ENCODE data around the gene TP53BP1. TPM values are rescaled to one million over a fixed set of nuclear protein-coding genes. Genes with fewer than 3 reads are reported as not detected.
A peak's percentile ranks its signal among the peaks of the same experiment; 100 is the strongest.

TP53BP1 gene
- total RNA-seq, 1 experiment from 2014 or later: 44.6 TPM

DNA sequence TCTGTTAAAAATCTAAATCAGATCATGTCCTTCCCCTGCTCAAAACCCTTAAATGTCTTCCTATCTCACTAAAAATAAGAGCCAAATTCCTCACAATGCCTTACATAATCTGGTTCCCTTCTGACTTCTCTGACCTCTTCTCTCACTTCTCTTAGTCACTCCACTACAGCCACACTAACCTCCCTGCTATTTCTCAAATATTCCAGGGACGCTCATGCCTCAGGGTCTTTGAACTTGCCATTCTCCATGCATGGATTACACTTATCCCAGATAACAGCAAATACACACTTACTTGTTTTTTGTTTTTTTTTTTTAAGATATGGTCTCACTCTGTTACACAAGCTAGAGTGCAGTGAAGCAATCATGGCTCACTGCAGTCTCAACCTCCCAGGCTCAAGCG lies 8.5 kb downstream of the TP53BP1 start:
- H3K27ac ChIP-seq: no peak overlapping the region
- no peak for DNase-seq
- H3K4me3 ChIP-seq: no peak overlapping the region
- H3K27me3 ChIP-seq: no peaks in the 10 kb centered on the region
- H3K4me1 ChIP-seq: no peaks in the 10 kb centered on the region
- peaks cover 44% of the 10 kb centered on the region for H3K36me3 ChIP-seq
- no peaks in the 10 kb centered on the region for H3K9me3 ChIP-seq (replicated peaks)

DNA sequence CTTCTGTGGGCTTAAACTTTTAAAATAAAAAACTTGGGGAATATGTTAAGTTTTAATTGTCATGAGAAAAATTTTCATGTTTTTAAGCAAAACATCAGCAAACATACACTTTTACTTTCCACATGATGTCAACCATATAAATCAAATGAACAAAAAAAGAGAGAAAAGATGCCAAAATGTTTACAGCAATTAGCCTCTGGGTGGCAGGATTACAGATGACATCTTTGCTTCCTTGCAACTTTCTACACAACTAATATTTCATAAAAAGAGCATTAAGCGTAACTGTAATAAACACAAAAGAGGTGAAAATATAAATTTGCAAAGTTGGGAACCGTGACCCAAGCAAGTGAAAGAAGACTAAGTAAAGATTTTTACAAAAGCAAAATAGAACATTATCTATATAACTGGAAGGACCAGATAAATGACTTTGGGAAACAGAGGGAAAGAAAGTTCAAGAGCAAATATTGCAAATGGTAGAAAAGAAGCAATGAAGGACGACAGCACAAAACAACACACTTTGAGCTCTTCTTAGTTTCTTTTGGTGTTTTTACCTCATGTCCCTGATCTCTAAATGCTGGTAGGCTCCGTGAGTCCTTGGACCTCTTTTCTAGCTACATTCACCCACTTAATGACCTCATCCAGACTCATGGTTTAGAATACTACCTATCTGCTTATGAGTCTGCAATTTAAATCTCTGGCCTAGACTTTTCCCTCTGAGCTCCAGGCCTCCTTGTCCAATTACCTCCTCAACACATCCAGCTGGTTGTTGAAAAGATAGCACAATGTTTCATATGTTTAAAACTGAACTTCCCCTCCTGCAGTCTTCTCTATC lies 9.4 kb downstream of the TP53BP1 start:
- peaks cover 53% of the 10 kb centered on the region for H3K36me3 ChIP-seq

DNA sequence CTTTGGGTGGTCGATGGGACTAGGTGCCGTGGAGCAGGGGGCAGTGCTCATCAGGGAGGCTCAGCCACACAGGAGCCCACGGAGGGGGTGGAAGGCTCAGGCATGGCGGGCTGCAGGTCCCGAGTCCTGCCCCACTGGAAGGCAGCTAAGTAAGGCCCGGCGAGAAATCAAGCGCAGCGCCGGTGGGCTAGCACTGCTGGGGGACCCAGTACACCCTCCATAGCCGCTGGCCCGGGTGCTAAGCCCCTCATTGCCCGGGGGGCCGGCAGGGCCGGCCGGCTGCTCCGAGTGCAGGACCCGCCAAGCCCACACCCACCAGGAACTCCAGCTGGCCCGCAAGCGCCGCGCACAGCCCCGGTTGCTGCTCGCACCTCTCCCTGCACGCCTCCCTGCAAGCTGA lies 19.1 kb downstream of the TP53BP1 start:
- Histone ChIP-seq H3K27ac (no peak overlapping the region), H3K9me3 (replicated peaks) (no peaks in the 10 kb centered on the region), H3K4me3 (no peak overlapping the region), H3K4me1 (no peaks in the 10 kb centered on the region), H3K36me3 (peaks cover 77% of the 10 kb centered on the region), H3K27me3 (no peaks in the 10 kb centered on the region)
- DNase-seq: no peak

More for the DNA sequence above, 9.4 kb downstream of the TP53BP1 start:
- Histone ChIP-seq H3K9me3 (replicated peaks) (no peaks in the 10 kb centered on the region), H3K4me1 (no peaks in the 10 kb centered on the region), H3K27me3 (no peaks in the 10 kb centered on the region), H3K4me3 (no peak overlapping the region), H3K27ac (no peak overlapping the region)
- peak in 1 of 2 experiments; percentile 13 for DNase-seq

DNA sequence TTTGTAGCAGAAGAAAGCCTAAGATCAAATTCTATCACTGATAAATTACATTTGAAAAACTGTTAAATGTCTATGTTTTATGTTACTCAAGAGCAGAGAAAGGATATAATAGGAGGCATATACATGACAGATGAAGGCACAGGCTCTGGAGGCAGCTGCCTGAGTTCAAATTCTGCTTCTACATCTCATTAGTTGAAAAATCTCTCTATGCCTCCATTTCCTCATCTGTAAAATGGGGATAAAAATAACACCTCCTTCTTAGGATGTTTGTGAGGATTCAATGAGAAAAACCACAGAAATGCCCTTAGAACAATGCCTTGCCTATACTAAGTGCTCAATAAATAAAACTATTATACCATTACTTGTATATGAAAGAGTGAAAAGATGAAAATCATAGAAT lies 21.0 kb downstream of the TP53BP1 start:
- Histone ChIP-seq H3K36me3 (peaks cover 69% of the 10 kb centered on the region), H3K4me1 (no peaks in the 10 kb centered on the region), H3K27ac (no peak overlapping the region), H3K4me3 (no peak overlapping the region), H3K27me3 (no peaks in the 10 kb centered on the region), H3K9me3 (replicated peaks) (no peaks in the 10 kb centered on the region)
- DNase-seq: no peak

DNA sequence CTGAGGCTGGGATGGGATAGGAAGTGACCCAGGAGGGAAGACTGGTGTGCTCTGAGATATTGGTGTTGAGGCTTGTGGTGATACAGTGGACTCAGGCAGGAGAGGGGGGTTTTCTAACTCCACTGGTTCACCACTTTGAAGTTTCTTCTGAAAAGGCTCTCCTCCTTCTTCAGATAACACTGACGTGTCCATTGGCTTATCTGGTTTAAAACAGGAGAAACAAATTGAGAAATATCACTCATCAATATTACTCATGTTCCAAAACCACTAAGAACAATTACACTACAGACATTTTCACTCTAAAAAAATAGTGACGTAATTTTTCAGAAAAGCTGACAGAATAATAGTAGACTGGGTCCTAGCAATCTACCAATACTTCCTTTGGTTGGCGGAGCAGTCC lies 23.1 kb downstream of the TP53BP1 start:
- Histone ChIP-seq H3K27ac (no peak overlapping the region), H3K36me3 (peaks cover 50% of the 10 kb centered on the region)
- DNase-seq: no peak

DNA sequence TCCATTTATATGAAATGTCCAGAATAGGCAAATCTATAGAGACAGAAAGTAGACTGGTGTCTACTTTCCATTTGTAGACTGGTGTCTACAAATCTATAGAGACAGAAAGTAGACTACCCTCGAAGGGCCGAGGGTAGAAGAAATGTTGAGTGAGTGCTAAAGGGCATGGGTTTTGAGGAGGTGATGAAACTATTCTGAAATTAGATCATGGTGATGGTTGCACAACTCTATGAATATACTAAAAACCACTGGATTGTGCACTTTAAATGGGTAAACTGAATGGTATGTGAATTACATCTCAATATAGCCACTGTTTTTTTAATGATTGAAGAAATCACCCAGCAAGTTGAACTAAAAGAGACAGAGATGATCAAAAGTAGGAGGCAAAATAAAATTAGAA lies 27.9 kb downstream of the TP53BP1 start:
- no peak overlapping the region for H3K27ac ChIP-seq
- no peaks in the 10 kb centered on the region for H3K27me3 ChIP-seq
- H3K4me3 ChIP-seq: no peak overlapping the region
- no peaks in the 10 kb centered on the region for H3K9me3 ChIP-seq (replicated peaks)
- H3K36me3 ChIP-seq: peaks cover 32% of the 10 kb centered on the region
- no peaks in the 10 kb centered on the region for H3K4me1 ChIP-seq
- no peak for DNase-seq

More for the DNA sequence above, 23.1 kb downstream of the TP53BP1 start:
- no peaks in the 10 kb centered on the region for H3K27me3 ChIP-seq
- H3K4me1 ChIP-seq: no peaks in the 10 kb centered on the region
- no peak overlapping the region for H3K4me3 ChIP-seq
- no peaks in the 10 kb centered on the region for H3K9me3 ChIP-seq (replicated peaks)

DNA sequence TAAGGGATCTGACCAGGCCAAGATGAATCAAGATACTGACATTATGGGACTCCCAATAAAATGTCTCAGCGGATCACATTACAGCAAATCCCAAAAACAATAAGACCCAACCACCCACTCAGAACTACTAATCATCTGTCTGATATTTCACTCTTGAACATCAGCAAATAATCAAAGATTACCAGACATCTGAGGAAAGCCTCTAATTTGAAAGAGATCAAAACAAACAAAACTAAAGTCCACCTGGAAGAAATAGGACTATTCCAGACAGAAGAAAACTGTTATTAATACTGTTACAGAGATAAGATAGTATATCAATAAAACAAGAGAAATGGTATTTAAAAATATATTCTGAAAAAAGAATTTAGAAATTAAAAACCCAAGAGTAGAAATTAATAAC lies 29.0 kb downstream of the TP53BP1 start:
- Histone ChIP-seq H3K4me1 (no peaks in the 10 kb centered on the region), H3K9me3 (replicated peaks) (no peaks in the 10 kb centered on the region), H3K27me3 (no peaks in the 10 kb centered on the region), H3K36me3 (peaks cover 23% of the 10 kb centered on the region), H3K4me3 (no peak overlapping the region), H3K27ac (no peak overlapping the region)
- no peak for DNase-seq

DNA sequence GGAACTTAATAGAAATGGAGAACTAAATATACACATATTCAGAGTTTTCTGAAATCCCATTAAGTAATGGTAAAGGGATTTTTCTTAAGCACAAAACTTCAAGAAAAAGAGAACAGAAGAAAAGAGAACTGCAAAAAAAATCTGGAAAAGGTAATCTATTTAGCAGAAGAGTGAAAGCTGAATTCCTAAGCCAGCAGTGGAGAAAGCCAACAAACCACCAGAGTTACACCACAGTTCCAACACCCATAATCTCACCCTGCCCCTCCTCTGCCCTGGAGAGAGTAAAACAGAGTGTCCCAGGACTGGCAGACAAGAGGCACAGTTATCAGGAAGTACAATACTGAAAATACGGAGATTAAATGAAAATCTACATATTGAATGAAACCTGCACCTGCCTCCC lies 29.4 kb downstream of the TP53BP1 start:
- Histone ChIP-seq H3K4me3 (no peak overlapping the region), H3K36me3 (peaks cover 20% of the 10 kb centered on the region), H3K27me3 (no peaks in the 10 kb centered on the region), H3K9me3 (replicated peaks) (no peaks in the 10 kb centered on the region), H3K4me1 (no peaks in the 10 kb centered on the region), H3K27ac (no peak overlapping the region)
- no peak for DNase-seq

DNA sequence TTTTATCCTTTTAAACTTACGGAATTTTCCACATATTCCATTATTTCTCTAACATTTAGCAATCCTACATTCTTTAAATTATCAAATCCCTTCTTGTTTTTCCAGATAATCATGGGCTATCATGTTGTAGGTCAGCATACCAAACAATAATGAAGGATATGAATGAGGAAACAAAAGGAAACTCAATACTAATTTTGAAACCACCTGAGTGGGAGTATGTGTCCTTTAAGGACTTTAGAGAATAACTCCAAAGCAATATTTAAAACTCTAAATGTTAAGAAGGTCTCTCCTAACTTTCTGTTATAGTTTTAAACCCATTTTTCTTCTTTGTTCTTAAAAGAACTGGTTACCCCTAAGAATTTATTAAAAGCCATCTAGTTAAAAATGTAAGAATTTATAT lies 43.0 kb downstream of the TP53BP1 start:
- no peak overlapping the region for H3K27ac ChIP-seq
- no peaks in the 10 kb centered on the region for H3K9me3 ChIP-seq (replicated peaks)
- H3K27me3 ChIP-seq: no peaks in the 10 kb centered on the region
- no peak for DNase-seq
- no peak overlapping the region for H3K4me3 ChIP-seq
- H3K36me3 ChIP-seq: peaks cover 38% of the 10 kb centered on the region
- H3K4me1 ChIP-seq: no peaks in the 10 kb centered on the region

DNA sequence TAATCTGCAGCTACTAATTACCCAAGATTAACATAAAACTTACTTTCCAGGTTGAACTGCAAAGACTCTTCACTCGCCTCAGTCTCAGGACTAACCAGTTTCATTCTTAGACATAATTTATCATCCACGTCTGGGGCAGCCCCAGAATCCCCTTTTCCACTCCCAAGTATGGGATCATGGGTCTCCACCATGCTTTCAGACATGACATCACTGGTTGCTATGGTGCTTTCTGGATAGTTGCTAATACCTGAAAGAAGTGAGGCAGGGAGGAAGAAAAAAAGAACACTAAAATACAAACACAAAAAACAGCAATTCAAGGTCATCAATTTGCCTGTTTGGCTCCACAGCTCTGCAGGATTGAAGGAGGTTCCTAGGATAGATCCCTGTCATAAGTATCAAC lies 46.6 kb downstream of the TP53BP1 start:
- H3K9me3 ChIP-seq (replicated peaks): no peaks in the 10 kb centered on the region
- no peak overlapping the region for H3K27ac ChIP-seq
- no peaks in the 10 kb centered on the region for H3K4me1 ChIP-seq
- H3K27me3 ChIP-seq: no peaks in the 10 kb centered on the region
- DNase-seq: no peak
- H3K4me3 ChIP-seq: no peak overlapping the region
- H3K36me3 ChIP-seq: peaks cover 25% of the 10 kb centered on the region

DNA sequence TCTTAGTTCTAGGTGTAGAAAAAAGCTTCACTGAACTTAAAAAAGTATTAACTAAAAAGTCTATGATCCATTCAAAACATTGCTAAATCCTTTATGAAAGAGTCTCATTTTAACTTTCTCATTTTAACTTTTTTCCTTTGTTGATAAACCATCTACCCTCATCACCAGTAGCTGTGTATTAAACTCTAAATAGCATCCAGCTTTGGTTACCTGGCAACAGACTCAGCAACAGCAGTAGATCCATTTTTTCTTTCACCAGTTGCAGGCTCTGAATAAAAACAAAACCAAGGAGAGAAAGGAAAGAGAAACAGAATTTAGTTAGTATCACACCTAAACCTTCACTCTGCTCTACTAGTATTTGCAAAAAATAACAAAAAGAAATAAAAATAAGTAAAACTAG lies 51.6 kb downstream of the TP53BP1 start:
- Histone ChIP-seq H3K27ac (peak overlapping the region; percentile 42), H3K4me3 (no peak overlapping the region), H3K36me3 (peaks cover 32% of the 10 kb centered on the region), H3K9me3 (replicated peaks) (no peaks in the 10 kb centered on the region), H3K4me1 (no peaks in the 10 kb centered on the region; the same call in 1 of the 2 replicates), H3K27me3 (no peaks in the 10 kb centered on the region)
- DNase-seq: peak in 1 of 2 experiments; percentile 24

DNA sequence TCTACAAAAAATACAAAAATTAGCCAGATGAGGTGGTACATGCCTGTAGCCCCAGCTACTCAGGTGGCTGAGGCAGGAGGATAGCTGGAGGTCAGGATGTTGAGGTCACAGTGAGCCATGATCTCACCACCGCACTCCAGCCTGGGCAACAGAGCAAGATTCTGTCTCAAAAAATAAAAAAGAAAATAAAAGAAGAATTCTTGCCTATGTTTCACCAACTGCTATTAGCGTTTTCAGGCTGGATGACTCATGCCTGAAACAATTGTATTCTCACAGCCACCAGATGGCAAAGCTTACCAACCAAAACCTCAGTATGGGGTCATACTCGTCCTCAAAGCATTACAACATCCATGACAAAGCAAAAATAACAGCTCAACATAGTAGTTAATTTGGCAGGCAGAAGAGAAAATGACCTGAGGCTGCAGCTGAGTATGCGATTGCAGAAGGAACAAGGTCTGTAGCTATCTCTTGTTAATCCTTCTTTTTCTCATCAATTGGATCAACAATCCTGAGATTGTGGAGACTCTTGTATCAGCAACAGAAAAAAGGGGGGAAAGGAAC lies 52.2 kb downstream of the TP53BP1 start:
- peak; percentile 64 to 84 for DNase-seq

DNA sequence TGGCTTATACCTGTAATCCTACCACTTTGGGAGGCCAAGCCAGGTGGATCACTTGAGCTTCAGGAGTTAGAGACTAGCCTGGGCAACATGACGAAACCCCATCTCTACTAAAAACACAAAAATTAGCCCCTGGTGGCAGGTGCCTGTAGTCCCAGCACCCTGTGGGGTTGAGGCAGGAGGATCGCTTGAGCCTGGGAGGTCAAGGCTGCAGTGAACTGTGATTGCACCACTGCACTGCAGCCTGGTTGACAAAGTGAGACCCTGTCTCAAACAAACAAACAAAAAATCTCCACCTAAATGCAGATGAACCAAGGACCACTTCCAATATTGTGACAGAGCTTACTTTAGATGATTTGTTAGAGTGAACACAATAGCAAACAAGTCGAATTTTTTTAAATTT lies 53.7 kb downstream of the TP53BP1 start:
- Histone ChIP-seq H3K4me1 (no peaks in the 10 kb centered on the region; the same call in 1 of the 2 replicates), H3K4me3 (no peak overlapping the region), H3K36me3 (peaks cover 26% of the 10 kb centered on the region), H3K27me3 (no peaks in the 10 kb centered on the region), H3K27ac (no peak overlapping the region), H3K9me3 (replicated peaks) (no peaks in the 10 kb centered on the region)
- DNase-seq: no peak

More for the DNA sequence above, 52.2 kb downstream of the TP53BP1 start:
- no peaks in the 10 kb centered on the region for H3K9me3 ChIP-seq (replicated peaks)
- H3K27ac ChIP-seq: peak overlapping the region; percentile 42
- H3K27me3 ChIP-seq: no peaks in the 10 kb centered on the region
- peaks cover 27% of the 10 kb centered on the region for H3K36me3 ChIP-seq
- H3K4me1 ChIP-seq: no peaks in the 10 kb centered on the region; the same call in 1 of the 2 replicates
- H3K4me3 ChIP-seq: no peak overlapping the region

DNA sequence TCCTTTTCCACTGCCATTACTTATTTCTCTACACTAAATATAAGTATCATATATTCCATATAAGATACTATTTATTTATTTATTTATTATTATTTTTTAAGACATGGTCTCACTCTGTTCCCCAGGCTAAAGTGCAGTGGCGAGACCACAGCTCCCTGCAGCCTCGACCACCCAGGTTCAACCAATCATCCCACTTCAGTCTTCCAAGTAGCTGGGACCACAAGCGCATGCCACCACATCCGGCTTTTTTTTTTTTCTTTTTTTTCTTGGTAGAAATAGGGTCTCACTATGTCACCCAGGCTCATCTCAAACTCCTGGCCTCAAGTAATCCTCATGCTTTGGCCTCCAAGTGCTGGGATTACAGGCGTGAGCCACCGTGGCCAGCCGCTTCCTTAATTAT lies 56.6 kb downstream of the TP53BP1 start:
- Histone ChIP-seq H3K27ac (no peak overlapping the region), H3K27me3 (no peaks in the 10 kb centered on the region), H3K4me3 (no peak overlapping the region), H3K36me3 (peaks cover 38% of the 10 kb centered on the region), H3K4me1 (no peaks in the 10 kb centered on the region; the same call in 1 of the 2 replicates), H3K9me3 (replicated peaks) (no peaks in the 10 kb centered on the region)
- peak in 1 of 2 experiments; percentile 17 for DNase-seq

DNA sequence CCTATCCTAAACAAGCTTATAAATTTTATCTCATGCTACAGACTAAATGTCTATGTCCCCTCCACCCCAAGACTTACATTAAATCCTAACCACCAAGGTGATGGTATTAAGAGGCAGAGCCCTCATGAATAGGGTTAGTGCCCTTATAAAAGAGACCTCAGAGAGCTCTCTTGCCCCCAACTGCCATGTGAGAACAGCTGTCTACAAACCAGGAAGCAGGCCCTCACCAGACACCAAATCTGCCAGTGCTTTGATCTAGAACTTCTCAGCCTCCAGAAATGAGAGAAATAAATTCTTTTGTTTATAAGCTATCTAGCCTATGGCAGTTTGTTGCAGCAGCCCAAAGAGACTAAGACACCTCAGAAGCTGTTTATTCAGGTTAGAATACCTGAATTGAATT lies 58.5 kb downstream of the TP53BP1 start:
- Histone ChIP-seq H3K9me3 (replicated peaks) (no peaks in the 10 kb centered on the region), H3K27ac (no peak overlapping the region), H3K36me3 (peaks cover 33% of the 10 kb centered on the region), H3K4me3 (no peak overlapping the region), H3K4me1 (no peaks in the 10 kb centered on the region), H3K27me3 (no peaks in the 10 kb centered on the region)
- no peak for DNase-seq

All from SJCRH30 (cell line).